Measurements from ENCODE around the gene CTSW. TPM values are rescaled to one million over a fixed set of nuclear protein-coding genes. Genes with fewer than 3 reads are reported as not detected.

CTSW gene
- total RNA-seq, 1 experiment from 2014 or later: not detected

DNA sequence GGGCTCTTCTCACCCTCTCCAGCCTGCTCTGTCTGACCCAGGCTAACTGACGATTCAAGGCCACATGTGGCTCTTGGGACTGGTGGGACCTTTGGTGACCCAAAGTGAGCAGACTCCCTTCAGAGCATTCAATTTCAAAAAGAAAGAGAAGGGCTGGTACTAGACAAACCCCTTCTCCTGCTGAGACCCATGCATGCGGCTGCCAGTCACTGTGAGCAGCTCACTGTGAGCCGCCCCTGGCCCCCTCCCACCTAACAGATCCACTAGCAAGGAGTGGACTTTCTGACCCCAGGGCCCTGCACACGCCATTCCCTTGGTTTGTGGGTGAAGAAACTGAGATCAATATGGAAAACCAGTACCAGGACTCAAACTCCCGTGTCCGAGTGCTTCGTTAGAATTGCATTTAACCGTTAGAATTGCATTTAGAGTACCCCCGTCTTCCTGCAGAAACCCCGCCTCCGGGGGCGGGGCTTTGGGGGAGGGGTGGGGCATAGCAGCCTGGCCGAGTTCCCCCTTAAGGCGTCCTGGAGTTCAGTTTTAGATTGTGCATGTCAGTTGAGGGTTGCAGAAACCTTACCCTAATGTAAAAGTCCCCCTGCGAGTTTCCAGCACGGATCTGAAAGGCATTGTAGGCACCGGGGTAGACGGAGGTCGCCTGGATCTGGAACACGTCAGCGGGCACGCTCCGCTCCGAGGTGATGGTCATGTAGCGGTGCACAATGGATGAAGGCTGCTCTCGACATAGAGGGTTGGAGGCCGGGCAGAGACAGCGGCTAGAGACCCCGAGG, 12.2 kb upstream of the CTSW start:
- CTCF ChIA-PET: no interaction called here
- TF ChIP-seq POLR2AphosphoS5 (IDR thresholded peaks at IDR 0.05; ENCODE audit: low read depth, low read length): 0 out of 2 replicates have a peak, but pooled peaks have one; percentile 33
- TF ChIP-seq, protein P1, sequence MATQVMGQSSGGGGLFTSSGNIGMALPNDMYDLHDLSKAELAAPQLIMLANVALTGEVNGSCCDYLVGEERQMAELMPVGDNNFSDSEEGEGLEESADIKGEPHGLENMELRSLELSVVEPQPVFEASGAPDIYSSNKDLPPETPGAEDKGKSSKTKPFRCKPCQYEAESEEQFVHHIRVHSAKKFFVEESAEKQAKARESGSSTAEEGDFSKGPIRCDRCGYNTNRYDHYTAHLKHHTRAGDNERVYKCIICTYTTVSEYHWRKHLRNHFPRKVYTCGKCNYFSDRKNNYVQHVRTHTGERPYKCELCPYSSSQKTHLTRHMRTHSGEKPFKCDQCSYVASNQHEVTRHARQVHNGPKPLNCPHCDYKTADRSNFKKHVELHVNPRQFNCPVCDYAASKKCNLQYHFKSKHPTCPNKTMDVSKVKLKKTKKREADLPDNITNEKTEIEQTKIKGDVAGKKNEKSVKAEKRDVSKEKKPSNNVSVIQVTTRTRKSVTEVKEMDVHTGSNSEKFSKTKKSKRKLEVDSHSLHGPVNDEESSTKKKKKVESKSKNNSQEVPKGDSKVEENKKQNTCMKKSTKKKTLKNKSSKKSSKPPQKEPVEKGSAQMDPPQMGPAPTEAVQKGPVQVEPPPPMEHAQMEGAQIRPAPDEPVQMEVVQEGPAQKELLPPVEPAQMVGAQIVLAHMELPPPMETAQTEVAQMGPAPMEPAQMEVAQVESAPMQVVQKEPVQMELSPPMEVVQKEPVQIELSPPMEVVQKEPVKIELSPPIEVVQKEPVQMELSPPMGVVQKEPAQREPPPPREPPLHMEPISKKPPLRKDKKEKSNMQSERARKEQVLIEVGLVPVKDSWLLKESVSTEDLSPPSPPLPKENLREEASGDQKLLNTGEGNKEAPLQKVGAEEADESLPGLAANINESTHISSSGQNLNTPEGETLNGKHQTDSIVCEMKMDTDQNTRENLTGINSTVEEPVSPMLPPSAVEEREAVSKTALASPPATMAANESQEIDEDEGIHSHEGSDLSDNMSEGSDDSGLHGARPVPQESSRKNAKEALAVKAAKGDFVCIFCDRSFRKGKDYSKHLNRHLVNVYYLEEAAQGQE (IDR thresholded peaks at IDR 0.05; ENCODE audit: insufficient read depth in 1 of 2, low read depth in 2 of 2, low read length in 1 of 2): no peak

DNA sequence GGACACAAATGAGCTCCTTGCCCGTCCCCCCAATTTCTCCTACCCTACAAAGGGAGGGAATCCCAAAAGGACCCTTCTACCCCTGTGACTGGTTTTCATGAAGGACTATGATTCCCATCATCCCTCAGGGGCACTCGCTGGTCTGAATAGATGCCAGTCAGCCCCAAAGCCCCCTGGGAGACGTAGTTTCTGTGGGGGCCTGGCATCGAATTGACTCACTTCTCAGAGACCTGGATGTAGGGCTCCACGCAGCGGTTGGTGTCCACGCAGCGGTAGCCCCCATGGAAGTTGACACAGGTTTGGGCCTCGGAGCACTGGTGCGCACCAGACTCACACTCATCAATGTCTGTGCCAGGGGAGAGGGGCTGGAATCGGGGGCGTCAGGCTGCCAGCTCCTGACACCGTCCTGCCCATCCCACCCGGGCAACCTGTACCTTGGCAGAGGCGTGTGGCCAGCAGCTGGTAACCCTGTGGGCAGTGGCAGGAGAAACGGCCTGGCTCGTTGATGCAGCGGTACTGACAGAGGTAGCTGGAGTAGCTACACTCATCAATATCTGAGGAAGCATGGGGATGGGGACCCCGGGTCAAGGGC, 11.5 kb upstream of the CTSW start:
- H3K4me3 ChIP-seq (ENCODE audit: low read depth in 2 of 2, low read length in 2 of 2): no peak overlapping the region
- ATAC-seq (peak; percentile 13; the same call in 1 of the 2 replicates), DNase-seq (ENCODE audit: low read depth, low spot score) (no peak)
- H3K9me3 ChIP-seq (ENCODE audit: control insufficient read depth, insufficient read depth, low read depth, low read length): no peaks in the 10 kb centered on the region
- in situ Hi-C loops (cut with HindIII; ENCODE audit: low pct_unique_long_range_greater_than_20kb, low sequenced_read_pairs): no loop called here
- peak; percentile 75 for TF ChIP-seq POLR2AphosphoS5 (IDR thresholded peaks at IDR 0.05; ENCODE audit: low read depth, low read length)
- no peak for TF ChIP-seq TCF7L2 (IDR thresholded peaks at IDR 0.05; ENCODE audit: low read depth, low read length)
- no peaks in the 10 kb centered on the region for H3K27me3 ChIP-seq (ENCODE audit: control insufficient read depth, insufficient read depth, low read length)
- CTCF ChIA-PET: interaction anchor here (0.7 to 1.1 kb wide), 3 partner anchors 8 to 20 kb away, joined by 3 to 5 read pairs (median 4); partner anchors contain the start of genes FIBP and MUS81
- no peaks in the 10 kb centered on the region; the same call in 1 of the 2 replicates for H3K36me3 ChIP-seq (ENCODE audit: control insufficient read depth, insufficient read depth, low read length)
- POLR2A ChIA-PET: no interaction called here
- no TSS peak for BruUV-seq (replicated peaks)
- intact Hi-C loops (cut with micrococcal nuclease; ENCODE audit: unreplicated experiment): no loop called here
- H3K4me1 ChIP-seq (ENCODE audit: control insufficient read depth, insufficient read depth, low read length): peaks cover 14% of the 10 kb centered on the region
- H3K27ac ChIP-seq (ENCODE audit: low read length): no peak overlapping the region; the same call in 1 of the 2 replicates

More for the DNA sequence above, 12.2 kb upstream of the CTSW start:
- intact Hi-C loops (cut with micrococcal nuclease; ENCODE audit: unreplicated experiment): no loop called here
- Histone ChIP-seq H3K4me3 (ENCODE audit: low read depth in 2 of 2, low read length in 2 of 2) (no peak overlapping the region), H3K27me3 (ENCODE audit: control insufficient read depth, insufficient read depth, low read length) (no peaks in the 10 kb centered on the region), H3K36me3 (ENCODE audit: control insufficient read depth, insufficient read depth, low read length) (no peaks in the 10 kb centered on the region; the same call in 1 of the 2 replicates), H3K4me1 (ENCODE audit: control insufficient read depth, insufficient read depth, low read length) (peaks cover 16% of the 10 kb centered on the region), H3K9me3 (ENCODE audit: control insufficient read depth, insufficient read depth, low read depth, low read length) (no peaks in the 10 kb centered on the region), H3K27ac (ENCODE audit: low read length) (peak overlapping the region; percentile 58)
- no TSS peak for BruUV-seq (replicated peaks)
- DNase-seq (ENCODE audit: low read depth, low spot score) (no peak), ATAC-seq (no peak)
- in situ Hi-C loops (cut with HindIII; ENCODE audit: low pct_unique_long_range_greater_than_20kb, low sequenced_read_pairs): no loop called here
- POLR2A ChIA-PET: no interaction called here

DNA sequence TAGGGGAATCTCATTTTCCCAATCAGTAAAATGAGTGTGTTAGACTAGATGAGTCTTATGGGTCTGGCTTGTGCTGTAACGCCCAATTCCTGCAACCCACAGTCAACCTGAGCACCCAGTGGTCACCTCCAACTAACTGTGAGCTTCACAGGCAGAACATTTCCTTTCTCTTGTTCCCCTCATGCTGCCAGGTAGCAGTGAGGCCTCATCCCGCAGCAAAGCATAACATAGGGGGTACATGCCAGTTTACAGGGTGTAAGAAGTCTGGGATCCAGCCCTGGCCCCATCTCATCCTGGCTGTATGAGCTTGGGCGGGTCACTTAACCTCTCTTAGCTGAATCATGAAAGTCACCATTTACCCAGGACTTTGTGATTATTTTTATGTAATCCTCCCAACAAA, 10.7 kb upstream of the CTSW start:
- H3K36me3 ChIP-seq (ENCODE audit: control insufficient read depth, insufficient read depth, low read length): no peaks in the 10 kb centered on the region; the same call in 1 of the 2 replicates
- DNase-seq (ENCODE audit: low read depth, low spot score) (no peak), ATAC-seq (no peak)
- H3K9me3 ChIP-seq (ENCODE audit: control insufficient read depth, insufficient read depth, low read depth, low read length): no peaks in the 10 kb centered on the region
- peak overlapping the region; percentile 23; the same call in 1 of the 2 replicates for H3K27ac ChIP-seq (ENCODE audit: low read length)
- BruUV-seq (replicated peaks): TSS peak; percentile 29
- CTCF ChIA-PET: interaction anchor here (0.6 to 1.9 kb wide), 6 partner anchors 9 to 77 kb away, joined by 3 to 11 read pairs (median 4); partner anchors contain the start of genes FIBP and MUS81
- H3K27me3 ChIP-seq (ENCODE audit: control insufficient read depth, insufficient read depth, low read length): no peaks in the 10 kb centered on the region
- in situ Hi-C loops (cut with HindIII; ENCODE audit: low pct_unique_long_range_greater_than_20kb, low sequenced_read_pairs): no loop called here
- TF ChIP-seq, protein P1 (IDR thresholded peaks at IDR 0.05; ENCODE audit: insufficient read depth in 1 of 2, low read depth in 2 of 2, low read length in 1 of 2): no peak
- TF ChIP-seq POLR2AphosphoS5 (IDR thresholded peaks at IDR 0.05; ENCODE audit: low read depth, low read length): peak; percentile 14; the same call in 1 of the 2 replicates
- H3K4me3 ChIP-seq (ENCODE audit: low read depth in 2 of 2, low read length in 2 of 2): no peak overlapping the region
- peaks cover 15% of the 10 kb centered on the region for H3K4me1 ChIP-seq (ENCODE audit: control insufficient read depth, insufficient read depth, low read length)
- POLR2A ChIA-PET: interaction anchor here (0.8 to 2.1 kb wide), 3 partner anchors 9 to 20 kb away, joined by 3 to 9 read pairs (median 6); partner anchors contain the start of genes FIBP and MUS81
- intact Hi-C loops (cut with micrococcal nuclease; ENCODE audit: unreplicated experiment): no loop called here

Data from Panc1 (cell line).